ENCODE results near the gene NELL2. TPM values are rescaled to one million over a fixed set of nuclear protein-coding genes. Genes with fewer than 3 reads are reported as not detected.

Gene NELL2
- total RNA-seq, 2 donors from 2014 or later: 5.8 to 7.2 TPM

GRCh38 chr12:44511289-44511688 lies 364.8 kb downstream of the NELL2 start:
- TF ChIP-seq POLR2AphosphoS5 (IDR thresholded peaks at IDR 0.05) (no peak), CTCF (IDR thresholded peaks at IDR 0.05) (no peak), POLR2A (IDR thresholded peaks at IDR 0.05) (no peak)

DNA sequence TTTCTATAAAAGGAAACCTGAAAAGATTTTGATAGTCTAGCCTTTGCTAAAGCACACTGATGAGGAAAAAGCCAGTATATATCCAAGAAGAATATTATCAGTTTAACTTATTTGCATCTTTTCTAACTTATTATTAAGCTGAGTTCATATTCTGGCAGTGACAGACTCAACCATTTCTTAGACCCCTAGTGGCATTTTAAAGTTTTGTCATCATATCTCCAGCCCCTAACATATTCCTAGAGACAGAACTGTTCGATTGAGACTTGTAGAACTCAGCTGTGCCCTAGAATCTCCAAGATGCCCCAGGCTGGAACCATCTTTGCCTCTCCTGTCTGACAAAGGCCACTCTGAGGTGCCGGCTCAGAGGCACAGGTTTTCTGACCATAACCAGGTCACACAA lies 365.6 kb downstream of the NELL2 start:
- Histone ChIP-seq H3K27ac (no peak overlapping the region), H3K4me3 (no peak overlapping the region), H3K36me3 (no peaks in the 10 kb centered on the region), H3K9me3 (no peaks in the 10 kb centered on the region), H3K27me3 (replicated peaks; ENCODE audit: insufficient read depth) (no peaks in the 10 kb centered on the region), H3K4me1 (replicated peaks) (no peaks in the 10 kb centered on the region)
- DNase-seq (ENCODE audit: low spot score): no peak
- intact Hi-C loops (cut with DNase I): no loop called here
- TF ChIP-seq CTCF (IDR thresholded peaks at IDR 0.05) (no peak), POLR2A (IDR thresholded peaks at IDR 0.05) (no peak), POLR2AphosphoS5 (IDR thresholded peaks at IDR 0.05) (no peak)
- 91% methylated on average over 2 of the region's 2 CpGs for WGBS

More at GRCh38 chr12:44511289-44511688, 364.8 kb downstream of the NELL2 start:
- H3K4me1 ChIP-seq (replicated peaks): no peaks in the 10 kb centered on the region
- no peaks in the 10 kb centered on the region for H3K9me3 ChIP-seq
- no peak overlapping the region for H3K4me3 ChIP-seq
- DNase-seq (ENCODE audit: low spot score): no peak
- H3K36me3 ChIP-seq: no peaks in the 10 kb centered on the region
- no peak overlapping the region for H3K27ac ChIP-seq
- no peaks in the 10 kb centered on the region for H3K27me3 ChIP-seq (replicated peaks; ENCODE audit: insufficient read depth)
- intact Hi-C loops (cut with DNase I): no loop called here

GRCh38 chr12:44510076-44510475 lies 366.0 kb downstream of the NELL2 start:
- intact Hi-C loops (cut with DNase I): no loop called here
- Histone ChIP-seq H3K36me3 (no peaks in the 10 kb centered on the region), H3K9me3 (no peaks in the 10 kb centered on the region), H3K27ac (no peak overlapping the region), H3K4me3 (no peak overlapping the region), H3K27me3 (replicated peaks; ENCODE audit: insufficient read depth) (no peaks in the 10 kb centered on the region), H3K4me1 (replicated peaks) (no peaks in the 10 kb centered on the region)
- no peak for DNase-seq (ENCODE audit: low spot score)
- TF ChIP-seq POLR2AphosphoS5 (IDR thresholded peaks at IDR 0.05) (no peak), CTCF (IDR thresholded peaks at IDR 0.05) (no peak), POLR2A (IDR thresholded peaks at IDR 0.05) (no peak)
- 83% methylated on average over 4 of the region's 4 CpGs for WGBS

DNA sequence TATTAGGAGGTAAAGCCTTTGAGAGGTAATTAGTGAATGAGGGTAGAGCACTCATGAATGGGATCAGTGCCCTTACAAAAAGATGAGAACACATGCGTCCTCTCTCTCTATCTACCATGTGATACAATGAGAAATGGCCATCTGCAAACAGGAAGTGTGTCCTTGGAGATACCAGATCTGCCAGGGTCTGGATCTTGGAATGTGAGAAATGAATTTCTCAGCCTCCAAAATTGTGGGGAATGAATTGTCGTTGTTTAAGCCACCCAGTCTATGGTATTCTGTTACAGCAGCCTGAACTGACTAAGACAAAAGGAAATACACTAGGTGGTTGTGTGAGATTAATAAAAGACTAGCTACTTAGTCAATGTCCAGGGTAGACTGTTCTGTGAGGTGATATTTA lies 366.6 kb downstream of the NELL2 start:
- Histone ChIP-seq H3K36me3 (no peaks in the 10 kb centered on the region), H3K9me3 (no peaks in the 10 kb centered on the region), H3K27ac (no peak overlapping the region), H3K27me3 (replicated peaks; ENCODE audit: insufficient read depth) (no peaks in the 10 kb centered on the region), H3K4me3 (no peak overlapping the region), H3K4me1 (replicated peaks) (no peaks in the 10 kb centered on the region)
- intact Hi-C loops (cut with DNase I): no loop called here
- DNase-seq (ENCODE audit: low spot score): no peak
- TF ChIP-seq POLR2AphosphoS5 (IDR thresholded peaks at IDR 0.05) (no peak), CTCF (IDR thresholded peaks at IDR 0.05) (no peak), POLR2A (IDR thresholded peaks at IDR 0.05) (no peak)
- 61% methylated on average over 2 of the region's 2 CpGs for WGBS

- H3K4me1 ChIP-seq (replicated peaks): no peaks in the 10 kb centered on the region
- H3K9me3 ChIP-seq: no peaks in the 10 kb centered on the region
- WGBS: 35% methylated on average over 1 of the region's 1 CpG
- no peaks in the 10 kb centered on the region for H3K36me3 ChIP-seq
- intact Hi-C loops (cut with DNase I): no loop called here
- no peak overlapping the region for H3K4me3 ChIP-seq
- no peak for TF ChIP-seq POLR2A (IDR thresholded peaks at IDR 0.05)
- TF ChIP-seq CTCF (IDR thresholded peaks at IDR 0.05): no peak
- TF ChIP-seq POLR2AphosphoS5 (IDR thresholded peaks at IDR 0.05): no peak
- DNase-seq (ENCODE audit: low spot score): no peak
- H3K27ac ChIP-seq: no peak overlapping the region
- no peaks in the 10 kb centered on the region for H3K27me3 ChIP-seq (replicated peaks; ENCODE audit: insufficient read depth)
Observed at GRCh38 chr12:44507461-44507860, 368.7 kb downstream of the NELL2 start.
